ENCODE results near the gene GHR.

GRCh38 chr5:42496397-42497156 lies 73.3 kb downstream of the GHR start:
- TF ChIP-seq CTCF (IDR thresholded peaks at IDR 0.05; ENCODE audit: low read depth, low read length), result no peak
- TF ChIP-seq POLR2A (IDR thresholded peaks at IDR 0.05; ENCODE audit: extremely low read depth, insufficient read length), result no peak
- no peak for TF ChIP-seq MYC (IDR thresholded peaks at IDR 0.05; ENCODE audit: low read depth, low read length)
- TF ChIP-seq MAX (IDR thresholded peaks at IDR 0.05; ENCODE audit: low read depth, low read length), result no peak

Measured in NB4 (cell line).